ENCODE results near the gene OSBPL7.
"Not testable (repeated sequence)": the region's sequence is repeated elsewhere in the genome, so short reads cannot be mapped to it uniquely, and the experiment has no call there.

The OSBPL7 gene

GRCh38 chr17:47803751-47804150, 17.8 kb downstream of the OSBPL7 start:
- DNase-seq: no peak

GRCh38 chr17:47803201-47803600, 18.4 kb downstream of the OSBPL7 start:
- no peak for DNase-seq

- DNase-seq: peak; percentile 35
These were observed 19.1 kb downstream of the OSBPL7 start for GRCh38 chr17:47802341-47803022.

GRCh38 chr17:47801906-47802305, 19.7 kb downstream of the OSBPL7 start:
- DNase-seq: no peak

GRCh38 chr17:47801176-47801765, 20.3 kb downstream of the OSBPL7 start:
- no peak for DNase-seq

GRCh38 chr17:47800686-47801085, 20.9 kb downstream of the OSBPL7 start:
- no peak for DNase-seq

- DNase-seq: no peak
These were observed 23.8 kb downstream of the OSBPL7 start for GRCh38 chr17:47797797-47798196.

- no peak for DNase-seq
These were observed 28.6 kb downstream of the OSBPL7 start for GRCh38 chr17:47792979-47793378.

- no peak for DNase-seq
These were observed 29.1 kb downstream of the OSBPL7 start for GRCh38 chr17:47792457-47792856.

- DNase-seq: no peak
These were observed 30.6 kb downstream of the OSBPL7 start for GRCh38 chr17:47791025-47791424.

GRCh38 chr17:47789611-47790561, 31.7 kb downstream of the OSBPL7 start:
- peak; percentile 84 for DNase-seq

- peak; percentile 37 for DNase-seq
These were observed 36.0 kb downstream of the OSBPL7 start for GRCh38 chr17:47785538-47786123.

GRCh38 chr17:47781397-47781796, 40.2 kb downstream of the OSBPL7 start:
- no peak for DNase-seq

- peak; percentile 23 for DNase-seq
These were observed 43.4 kb downstream of the OSBPL7 start for GRCh38 chr17:47778184-47778635.

GRCh38 chr17:47776330-47777197, 45.0 kb downstream of the OSBPL7 start:
- peak; percentile 46 for DNase-seq

GRCh38 chr17:47774987-47775580, 46.5 kb downstream of the OSBPL7 start:
- DNase-seq: no peak

- no peak for DNase-seq
These were observed 47.3 kb downstream of the OSBPL7 start for GRCh38 chr17:47774331-47774730.

- DNase-seq: not testable (repeated sequence)
These were observed 47.9 kb downstream of the OSBPL7 start for GRCh38 chr17:47773649-47774048.

- no peak for DNase-seq
These were observed 57.5 kb downstream of the OSBPL7 start for GRCh38 chr17:47763913-47764582.

- no peak for DNase-seq
These were observed 58.9 kb downstream of the OSBPL7 start for GRCh38 chr17:47762728-47763127.

Data from retina (tissue), 1 donor.